ENCODE data around the gene SMC5.
"Not testable (repeated sequence)": the region's sequence is repeated elsewhere in the genome, so short reads cannot be mapped to it uniquely, and the experiment has no call there.

Gene SMC5

DNA sequence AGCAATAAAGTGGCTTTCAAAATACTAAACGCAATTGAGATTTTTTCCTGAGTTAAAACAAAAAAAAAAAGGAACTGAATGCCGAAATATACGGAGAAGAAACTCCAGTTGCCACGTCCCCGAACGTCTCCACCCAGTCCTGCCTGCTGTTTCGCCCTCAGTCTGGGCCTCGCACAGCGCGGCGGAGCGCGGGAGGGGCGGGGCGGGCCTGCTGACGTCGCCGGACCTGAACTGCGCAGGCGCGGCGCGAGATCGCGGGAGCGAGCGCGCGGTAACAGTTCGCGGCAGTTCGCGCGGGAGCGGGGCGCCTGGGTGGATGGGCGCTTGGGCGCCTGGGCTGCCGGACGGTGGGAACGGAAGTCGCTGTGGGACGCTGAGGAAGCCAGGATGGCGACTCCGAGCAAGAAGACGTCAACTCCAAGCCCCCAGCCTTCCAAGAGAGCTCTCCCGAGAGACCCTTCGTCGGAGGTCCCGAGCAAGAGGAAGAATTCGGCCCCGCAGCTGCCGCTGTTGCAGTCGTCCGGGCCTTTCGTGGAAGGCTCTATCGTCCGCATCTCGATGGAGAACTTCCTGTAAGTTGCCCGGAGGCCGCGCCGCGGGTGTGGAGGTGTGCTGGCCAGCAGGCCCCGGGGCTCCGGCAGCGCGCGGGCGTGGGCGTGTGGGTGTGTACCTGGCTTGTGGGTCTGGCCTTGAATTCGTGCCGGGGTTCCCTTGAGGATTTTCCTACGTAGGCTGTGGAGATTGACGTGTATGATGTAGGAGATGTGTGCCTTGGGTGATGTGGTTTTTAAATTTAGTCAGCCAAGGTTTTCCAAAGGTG is at the start of gene SMC5:
TSS of gene SMC5 (plus strand) at position 287 of the 820 bp plus-strand sequence. CDS start at position 388, 101 bp downstream.
- DNase-seq: peak; percentile 75

- DNase-seq: no peak
These were observed 41.7 kb upstream of the SMC5 start for GRCh38 chr9:70217029-70217428.

GRCh38 chr9:70218767-70219166 is 40.0 kb upstream of the SMC5 start:
- no peak for DNase-seq

DNA sequence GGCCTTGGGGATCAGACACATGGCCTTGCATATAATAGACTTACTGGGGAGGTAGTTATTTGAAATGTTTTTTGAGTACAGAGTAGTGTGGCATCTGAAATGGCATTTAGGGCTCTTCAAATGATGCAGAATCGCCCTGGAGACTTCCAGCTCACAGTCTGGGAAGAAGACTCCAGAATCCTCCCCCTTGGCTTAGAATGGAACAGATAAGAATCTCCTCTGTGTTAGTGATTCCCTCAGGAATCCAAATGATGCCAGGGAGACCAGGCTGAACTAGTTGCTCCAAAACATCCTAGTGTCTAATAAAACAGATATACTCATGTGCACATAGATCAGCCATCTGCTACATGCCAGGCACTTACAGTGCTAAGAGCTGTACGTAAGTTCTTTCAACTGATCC is 38.6 kb upstream of the SMC5 start:
- no peak for DNase-seq

DNA sequence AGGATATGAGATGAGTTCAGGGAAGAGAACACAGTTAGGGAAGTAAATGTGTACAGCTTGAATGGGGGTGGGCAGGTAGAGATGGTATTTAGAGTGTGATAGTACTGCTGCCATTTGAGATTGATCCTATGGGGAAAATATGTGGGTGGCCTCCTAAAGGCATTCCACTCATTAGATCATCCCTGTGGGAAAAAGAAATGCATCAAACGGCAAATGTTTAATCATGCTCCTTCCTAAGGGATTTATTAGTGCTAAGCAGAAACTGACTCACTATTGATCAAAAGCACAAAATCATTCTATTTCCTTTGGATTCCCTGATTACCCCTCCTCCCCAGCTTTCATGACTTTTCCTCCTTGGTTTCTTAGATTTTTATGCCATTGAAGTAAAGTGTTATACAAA is 36.4 kb upstream of the SMC5 start:
- no peak for DNase-seq

GRCh38 chr9:70228118-70228517 is 30.7 kb upstream of the SMC5 start:
- DNase-seq: no peak

DNA sequence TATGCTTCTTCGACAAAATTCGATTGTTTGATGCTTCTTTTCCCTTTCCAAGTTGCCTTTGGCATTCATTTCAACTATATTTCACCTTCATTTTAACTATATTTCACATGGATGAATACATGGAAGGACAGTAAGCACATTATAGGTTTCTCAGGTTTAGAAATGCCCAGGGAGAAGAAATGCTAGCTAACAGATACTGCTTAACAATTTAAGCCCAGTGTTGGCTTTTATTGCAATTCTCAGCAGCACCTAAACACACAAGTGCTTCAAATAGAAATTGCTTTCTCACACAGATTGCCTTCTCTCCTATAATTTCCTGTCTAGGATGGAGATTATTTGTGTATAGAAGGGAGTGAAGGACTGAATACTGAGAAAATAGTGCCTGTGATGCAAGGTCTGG is 30.2 kb upstream of the SMC5 start:
- no peak for DNase-seq

GRCh38 chr9:70229026-70229425 is 29.8 kb upstream of the SMC5 start:
- no peak for DNase-seq

GRCh38 chr9:70229579-70229978 is 29.2 kb upstream of the SMC5 start:
- no peak for DNase-seq

DNA sequence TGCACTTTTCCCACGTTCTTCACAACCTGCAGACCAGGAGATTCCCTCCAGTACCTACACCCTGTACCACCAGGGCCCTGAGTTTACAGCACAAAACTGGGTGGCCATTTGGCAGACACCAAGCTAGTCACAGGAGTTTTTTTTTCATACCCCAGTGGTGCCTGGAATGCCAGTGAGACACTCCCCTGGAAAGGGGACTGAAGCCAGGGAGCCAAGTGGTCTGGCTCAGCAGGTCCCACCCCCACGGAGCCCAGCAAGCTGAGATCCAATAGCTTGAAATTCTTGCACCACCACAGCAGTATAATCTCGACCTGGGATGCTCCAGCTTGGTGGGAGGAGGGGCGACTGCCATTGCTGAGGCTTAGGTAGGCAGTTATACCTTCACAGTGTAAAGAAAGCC is 26.3 kb upstream of the SMC5 start:
- DNase-seq: no peak

DNA sequence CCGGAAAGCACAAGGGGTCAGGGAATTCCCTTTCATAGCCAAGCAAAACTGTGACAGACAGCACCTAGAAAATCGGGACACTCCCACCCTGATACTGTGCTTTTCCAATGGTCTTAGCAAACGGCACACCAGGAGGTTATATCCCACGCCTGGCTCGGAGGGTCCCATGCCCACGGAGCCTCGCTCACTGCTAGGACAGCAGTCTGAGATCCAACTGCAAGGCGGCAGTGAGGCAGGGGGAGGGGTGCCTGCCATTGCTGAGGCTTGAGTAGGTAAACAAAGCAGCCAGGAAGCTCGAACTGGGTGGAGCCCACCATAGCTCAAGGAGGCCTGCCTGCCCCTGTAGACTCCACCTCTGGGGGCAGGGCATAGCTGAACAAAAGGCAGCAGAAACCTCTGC is 24.6 kb upstream of the SMC5 start:
- not testable (repeated sequence) for DNase-seq

DNA sequence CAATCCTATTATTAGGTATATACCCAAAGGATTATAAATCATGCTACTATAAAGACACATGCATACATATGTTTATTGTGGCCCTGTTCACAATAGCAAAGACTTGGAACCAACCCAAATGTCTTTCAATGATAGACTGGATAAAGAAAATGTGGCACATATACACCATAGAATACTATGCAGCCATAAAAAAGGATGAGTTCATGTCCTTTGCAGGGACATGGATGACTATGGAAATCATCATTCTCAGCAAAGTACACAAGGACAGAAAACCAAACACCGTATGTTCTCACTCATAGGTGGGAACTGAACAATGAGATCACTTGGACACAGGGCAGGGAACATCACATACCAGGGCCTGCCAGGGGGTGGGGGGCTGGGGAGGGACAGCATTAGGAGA is 12.8 kb upstream of the SMC5 start:
- not testable (repeated sequence) for DNase-seq

- DNase-seq: no peak
These were observed 8.6 kb upstream of the SMC5 start for GRCh38 chr9:70250221-70250620.

DNA sequence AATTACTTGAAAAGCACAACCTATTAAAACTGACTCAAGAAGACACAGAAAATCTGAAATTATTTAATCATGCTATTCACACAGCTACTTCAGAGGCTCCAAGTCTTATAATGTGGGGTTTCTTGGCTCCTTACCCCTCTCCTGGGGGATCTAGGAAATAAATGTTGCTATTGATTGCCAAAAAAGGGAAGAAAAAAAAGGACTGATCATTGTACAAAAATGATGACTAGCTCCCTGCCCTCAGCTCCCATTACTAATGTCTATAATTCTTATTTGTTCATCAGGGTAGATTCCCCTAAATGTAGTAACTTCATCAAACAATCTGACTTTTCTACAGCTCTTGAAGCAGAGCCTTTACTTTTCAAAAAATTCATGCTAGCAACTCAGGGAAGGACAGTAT is 3.3 kb upstream of the SMC5 start:
- no peak for DNase-seq

GRCh38 chr9:70256123-70256551 is 2.6 kb upstream of the SMC5 start:
- no peak for DNase-seq

DNA sequence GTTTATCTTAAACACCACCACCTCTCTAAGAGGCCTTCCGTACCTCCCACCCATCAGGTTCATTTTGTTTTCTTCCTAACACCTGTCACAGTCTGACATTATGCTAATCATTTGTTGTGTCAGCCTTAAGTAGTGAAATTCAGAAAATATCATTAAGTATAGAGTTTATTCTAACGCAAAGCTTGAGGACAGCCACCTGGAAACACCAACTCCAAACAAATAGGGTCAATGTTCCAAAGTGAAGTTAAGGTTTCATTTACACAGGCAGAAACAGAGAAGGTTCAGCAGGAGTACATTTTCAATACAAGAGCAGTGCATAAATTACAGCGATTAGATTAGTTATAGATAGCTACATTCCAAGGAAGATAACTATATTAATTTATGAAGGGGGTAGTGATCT is 1.3 kb upstream of the SMC5 start:
- DNase-seq: no peak

GRCh38 chr9:70257991-70258691 is 637 bp upstream of the SMC5 start:
- DNase-seq: no peak

GRCh38 chr9:70259512-70259802 is 679 bp downstream of the SMC5 start:
- DNase-seq: no peak

DNA sequence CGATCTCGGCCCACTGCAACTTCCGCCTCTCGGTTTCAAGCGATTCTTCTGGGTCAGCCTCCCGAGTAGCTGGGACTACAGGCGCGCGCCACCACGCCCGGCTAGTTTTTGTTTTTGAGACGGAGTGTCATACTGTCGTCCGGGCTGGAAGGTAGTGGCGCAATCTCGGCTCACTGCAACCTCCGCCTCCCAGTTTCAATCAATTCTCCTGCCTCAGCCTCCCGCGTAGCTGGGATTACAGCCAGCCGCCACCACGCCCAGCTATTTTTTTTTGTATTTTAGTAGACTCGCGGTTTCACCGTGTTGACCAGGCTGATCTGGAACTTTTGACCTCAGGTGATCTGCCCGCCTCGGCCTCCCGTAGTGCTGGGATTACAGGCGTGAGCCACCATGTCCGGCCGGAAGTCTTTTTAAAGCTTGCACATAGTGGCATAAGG is 1.2 kb downstream of the SMC5 start:
- no peak for DNase-seq

GRCh38 chr9:70260606-70261005 is 1.8 kb downstream of the SMC5 start:
- no peak for DNase-seq

DNA sequence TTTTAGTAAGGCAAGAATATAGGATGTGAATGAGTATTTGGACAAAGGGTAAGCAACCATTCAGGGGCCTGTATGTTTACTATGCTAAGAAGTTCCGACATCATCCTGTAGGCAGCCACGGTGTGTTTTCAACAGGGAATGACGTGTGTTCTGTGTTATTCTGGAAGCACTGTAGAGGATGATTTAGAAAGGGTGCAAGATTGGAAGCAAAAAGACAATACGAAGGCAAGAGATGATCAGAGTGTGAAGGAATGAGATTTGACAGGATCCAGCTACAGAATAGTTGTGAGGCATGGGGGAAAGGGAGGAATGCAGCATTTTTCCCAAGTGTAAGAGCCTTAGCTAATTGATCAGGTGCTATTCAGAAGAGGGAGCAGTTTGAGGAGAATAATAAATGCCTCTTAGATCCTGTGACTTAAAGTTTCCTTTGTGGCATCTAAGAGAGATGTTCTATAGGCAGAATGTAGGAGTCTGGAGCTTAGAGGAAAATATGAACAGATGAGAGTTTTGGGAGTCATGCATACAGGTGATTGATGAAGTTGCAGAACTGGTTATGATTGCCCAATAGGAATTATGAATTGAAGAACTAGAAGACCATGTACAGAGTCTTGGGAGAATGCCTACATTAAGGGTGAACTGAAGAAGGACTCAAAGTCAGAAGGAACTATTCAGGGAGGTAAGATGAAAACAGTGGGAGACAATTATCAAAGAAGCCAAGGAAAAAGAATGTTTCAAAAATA is 2.5 kb downstream of the SMC5 start:
- no peak for DNase-seq

DNA sequence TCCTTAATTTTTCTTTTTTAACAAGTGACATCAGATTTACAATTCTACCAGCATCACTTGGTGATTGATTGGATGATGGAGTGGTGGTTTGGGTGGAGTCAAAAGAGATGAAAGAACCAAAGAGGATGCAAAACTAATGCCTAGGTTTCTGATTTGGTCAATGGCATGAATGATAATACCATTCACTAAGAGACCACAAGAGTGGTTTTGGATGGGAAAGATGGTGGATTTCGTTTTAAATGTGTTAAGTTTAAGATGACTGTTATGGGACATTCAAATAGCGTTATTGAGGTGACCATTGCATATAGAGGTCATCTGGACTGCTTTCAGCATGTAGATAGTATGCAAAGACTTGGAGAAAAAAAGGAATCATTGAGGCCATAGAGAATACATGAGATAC is 3.6 kb downstream of the SMC5 start:
- no peak for DNase-seq

GRCh38 chr9:70262948-70263347 is 4.2 kb downstream of the SMC5 start:
- no peak for DNase-seq

DNA sequence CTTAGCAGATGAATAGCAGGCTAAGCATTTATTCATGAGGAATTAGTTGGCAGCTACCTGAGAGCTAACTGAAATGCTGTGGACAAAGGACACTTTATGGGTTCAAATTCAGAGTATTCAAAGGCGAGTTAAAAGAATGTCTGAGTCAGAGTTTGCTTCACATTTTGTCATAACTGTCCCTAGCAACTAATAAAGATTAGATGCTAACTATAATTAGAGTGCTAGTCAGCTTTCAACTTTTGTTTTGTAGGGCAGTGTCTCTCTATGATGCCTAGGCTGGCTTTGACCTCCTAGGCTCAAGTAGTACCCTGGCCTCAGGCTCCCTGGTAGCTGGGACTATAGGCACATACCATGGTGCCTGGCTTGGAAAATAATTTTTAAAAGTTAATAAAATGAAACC is 4.6 kb downstream of the SMC5 start:
- DNase-seq: no peak
